Stimulated activated CD4-positive, alpha-beta T cell treated with anti-CD3 and anti-CD28 coated beads, Interleukin-4, amount 100 ng/mL, for 4 hours (primary cell): ENCODE measurements around the gene HIVEP3.
"Not testable (repeated sequence)": the region's sequence is repeated elsewhere in the genome, so short reads cannot be mapped to it uniquely, and the experiment has no call there.

Experiments
- DNase-seq, 2 experiments: peaks; one replicate each; pipeline ENCODE4 v3.0.0-alpha.2; 2020

Gene HIVEP3

DNA sequence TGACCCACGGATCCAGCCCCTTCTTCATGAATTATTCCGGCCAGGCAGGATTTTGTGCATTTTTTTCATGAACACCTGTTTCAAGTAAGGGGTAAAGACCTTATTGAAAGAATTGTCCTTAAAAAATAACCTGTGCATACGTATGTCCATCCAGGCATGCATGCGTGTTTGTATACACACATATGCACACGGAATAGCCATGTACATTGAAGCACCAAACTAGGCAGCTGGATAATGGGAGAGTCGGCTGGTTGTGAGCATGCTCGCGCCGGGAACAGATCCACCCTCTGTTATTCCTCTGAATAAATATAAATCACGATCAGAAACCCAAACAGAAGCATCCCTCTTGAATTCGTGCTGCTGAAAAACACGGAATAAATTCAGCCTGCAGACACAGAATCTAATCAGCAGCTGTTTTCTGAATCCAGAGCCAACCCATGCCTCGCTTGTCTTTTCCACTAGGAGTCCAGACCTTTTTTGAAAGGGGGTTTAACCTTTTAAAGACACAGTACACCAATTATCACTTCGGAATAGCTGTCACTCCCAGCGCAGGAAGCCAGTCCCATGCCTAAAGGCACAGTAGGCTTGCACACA, at the start of gene HIVEP3:
TSS of gene HIVEP3 (minus strand) at position 473 of the 594 bp plus-strand sequence.
- no peak for DNase-seq

DNA sequence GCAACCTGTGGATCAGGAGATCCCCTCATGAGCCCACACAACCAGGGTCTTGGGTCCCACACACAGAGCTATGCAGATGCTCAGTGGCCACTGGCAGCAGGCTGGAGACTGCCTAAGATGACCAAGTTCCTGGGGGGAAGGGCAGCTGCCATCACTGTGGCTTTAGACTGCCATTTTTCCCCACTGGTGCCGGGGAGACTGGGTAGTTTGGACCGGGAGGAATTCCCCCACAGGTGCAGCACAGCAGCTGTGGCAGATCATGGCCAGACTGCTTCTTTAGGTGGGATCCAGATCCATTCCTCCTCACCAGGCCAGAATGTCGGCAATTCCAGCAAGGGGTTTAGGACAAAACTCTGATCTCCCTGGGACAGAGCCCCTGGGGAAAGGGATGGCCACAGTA, 45.7 kb upstream of the HIVEP3 start:
- no peak for DNase-seq

DNA sequence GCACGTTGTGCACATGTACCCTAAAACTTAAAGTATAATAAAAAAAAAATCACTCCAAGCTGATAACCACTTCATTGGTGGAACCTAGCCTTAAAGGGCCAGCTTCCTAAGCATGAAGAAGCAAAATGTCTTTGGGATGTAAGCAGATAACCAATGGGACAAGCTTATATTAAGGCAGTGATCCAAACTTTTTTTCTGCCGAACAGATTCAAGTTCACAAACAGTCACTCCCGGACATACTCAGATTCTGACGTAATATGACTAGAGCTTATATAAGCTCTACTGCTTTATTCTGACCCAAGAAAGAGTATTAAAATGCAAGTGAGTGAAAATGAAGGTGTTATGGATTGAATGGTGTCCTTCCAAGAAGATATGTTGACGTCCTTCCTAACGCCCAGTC, 44.9 kb upstream of the HIVEP3 start:
- no peak for DNase-seq

DNA sequence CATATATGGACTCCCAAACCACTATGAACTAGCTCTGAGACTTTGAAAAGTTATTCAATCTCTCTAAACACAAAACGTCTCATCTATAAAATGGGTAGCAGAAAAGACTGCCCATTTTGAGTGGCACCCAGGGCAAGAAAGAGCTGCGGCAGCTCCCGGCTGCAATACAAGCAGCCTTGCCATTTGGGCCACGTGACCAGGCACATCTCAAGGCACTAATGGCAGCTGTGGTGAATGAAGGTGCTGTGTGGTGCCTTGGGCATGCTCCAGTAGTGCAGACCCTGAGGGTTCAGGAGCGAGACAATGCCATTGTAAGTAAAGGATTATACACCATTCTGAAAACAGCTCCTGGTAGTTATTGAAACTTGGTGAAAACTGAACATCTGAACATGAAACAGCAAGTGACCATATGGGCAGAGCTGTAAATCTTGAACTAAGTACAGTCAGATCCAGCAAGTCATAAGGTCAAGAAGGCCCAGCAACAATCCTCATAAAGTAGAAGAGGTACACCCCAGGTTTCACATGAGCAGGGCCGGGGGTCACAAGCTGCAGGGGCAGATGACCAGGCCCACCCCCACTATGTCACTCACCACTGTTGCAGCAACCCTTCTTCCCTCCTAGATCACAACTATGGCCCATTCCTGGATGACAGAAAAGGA, 39.4 kb upstream of the HIVEP3 start:
- DNase-seq = no peak

DNA sequence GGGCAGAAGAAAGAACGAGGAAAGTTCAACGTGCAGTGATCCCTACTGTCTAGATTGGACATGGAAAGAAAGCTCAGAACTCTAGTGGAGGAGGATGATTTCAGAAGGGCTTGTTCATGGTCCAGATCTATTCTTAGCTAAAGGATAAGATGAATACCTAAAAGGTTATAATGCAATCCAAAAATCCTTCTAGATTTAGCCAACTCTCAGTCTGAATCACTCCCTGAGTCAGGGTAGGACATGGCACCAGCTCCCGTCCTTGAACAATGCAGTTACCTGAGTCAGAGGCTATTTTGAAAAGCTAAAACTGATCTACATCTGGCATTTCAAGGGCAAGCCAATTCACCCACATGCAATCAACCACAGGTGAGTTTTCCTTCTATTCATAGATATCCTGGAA, 38.8 kb upstream of the HIVEP3 start:
- no peak for DNase-seq

DNA sequence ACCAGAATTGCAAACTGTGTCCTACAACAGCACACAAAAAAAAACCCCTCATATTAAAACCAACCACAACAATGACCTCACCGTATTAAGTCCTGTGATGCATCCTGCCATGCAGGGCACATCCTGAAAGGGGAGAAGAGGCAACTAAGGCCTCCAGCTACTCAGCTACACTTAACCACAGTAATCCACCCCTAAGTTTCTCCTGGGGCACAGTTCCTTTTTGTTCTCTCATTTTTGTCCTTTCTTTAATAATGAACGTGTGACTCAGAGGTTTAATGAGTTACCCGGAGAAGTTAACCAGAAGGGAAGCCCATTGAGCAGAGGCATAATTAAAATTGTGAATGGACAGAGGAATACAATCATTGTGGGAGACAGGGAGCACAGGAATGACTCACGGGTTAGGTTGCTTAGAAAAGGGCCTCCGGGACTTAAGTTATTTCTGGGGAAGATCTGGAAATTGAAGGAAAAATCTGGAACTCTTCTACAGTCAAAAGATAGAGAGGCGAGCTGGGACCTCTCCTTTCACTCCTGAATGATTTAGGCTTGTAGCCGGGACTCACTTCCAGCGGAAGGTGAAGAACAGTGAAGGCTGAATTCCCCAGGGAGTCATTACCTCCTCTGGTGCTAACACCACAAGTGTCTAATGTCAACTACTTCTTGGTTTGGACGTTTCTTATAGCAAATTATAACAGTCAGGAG, 36.9 kb upstream of the HIVEP3 start:
- no peak for DNase-seq

DNA sequence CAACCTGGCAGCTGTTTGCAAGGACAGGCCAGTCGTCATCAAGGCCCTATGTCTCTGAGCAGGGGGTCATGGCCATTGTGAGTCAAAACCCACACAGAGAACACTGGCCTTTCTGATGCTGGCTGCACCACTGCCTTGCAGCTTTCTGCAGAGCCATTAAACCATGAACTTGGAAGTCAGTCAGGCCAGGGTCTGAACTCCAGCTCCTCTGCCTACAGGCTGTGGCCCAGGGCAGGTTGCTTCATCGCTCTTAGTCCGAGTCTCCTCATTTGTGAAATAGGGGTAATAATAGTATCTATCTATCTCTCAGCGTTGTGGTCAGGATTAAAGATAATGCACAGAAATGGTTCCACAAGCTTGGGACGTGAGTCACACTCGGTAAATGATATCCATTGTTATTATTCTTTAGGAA, 35.8 kb upstream of the HIVEP3 start:
- no peak for DNase-seq

DNA sequence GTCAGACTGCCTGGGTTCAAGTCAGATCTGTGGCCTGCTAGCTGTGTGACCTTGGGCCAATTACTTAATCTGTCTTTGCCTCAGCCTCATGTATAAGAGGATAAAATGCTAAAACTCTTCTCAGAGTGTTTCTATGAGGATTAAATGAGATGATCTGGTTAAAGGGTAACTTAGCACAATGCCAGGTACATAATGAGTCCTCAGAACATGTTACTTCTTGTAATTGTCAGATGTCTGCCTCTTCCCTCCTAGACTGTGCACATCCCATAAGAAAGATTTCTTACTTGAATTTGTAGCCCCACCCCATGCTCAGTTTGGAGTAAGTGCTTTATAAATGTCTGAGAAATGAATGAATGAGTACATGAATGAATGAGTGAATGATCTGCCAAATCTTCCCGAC, 34.6 kb upstream of the HIVEP3 start:
- DNase-seq = no peak

DNA sequence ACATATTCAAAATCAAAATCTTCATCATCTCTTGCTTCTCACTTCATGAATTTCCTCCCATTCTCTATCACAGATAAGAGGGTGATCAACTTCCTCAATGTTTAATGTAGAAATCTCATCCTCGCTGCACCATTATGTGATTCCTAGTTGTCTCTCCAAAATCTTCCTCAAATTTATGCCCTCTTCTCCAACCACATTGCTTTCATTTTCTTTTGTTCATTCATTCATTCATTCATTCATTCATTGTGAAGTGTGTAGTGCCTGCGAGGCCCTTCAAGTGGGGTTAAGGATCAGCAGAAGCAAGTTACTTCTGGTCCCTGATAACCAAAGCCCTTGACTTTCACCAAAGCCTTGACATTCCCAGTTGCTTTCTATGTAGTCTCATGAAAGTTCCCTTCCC, 33.5 kb upstream of the HIVEP3 start:
- no peak for DNase-seq

DNA sequence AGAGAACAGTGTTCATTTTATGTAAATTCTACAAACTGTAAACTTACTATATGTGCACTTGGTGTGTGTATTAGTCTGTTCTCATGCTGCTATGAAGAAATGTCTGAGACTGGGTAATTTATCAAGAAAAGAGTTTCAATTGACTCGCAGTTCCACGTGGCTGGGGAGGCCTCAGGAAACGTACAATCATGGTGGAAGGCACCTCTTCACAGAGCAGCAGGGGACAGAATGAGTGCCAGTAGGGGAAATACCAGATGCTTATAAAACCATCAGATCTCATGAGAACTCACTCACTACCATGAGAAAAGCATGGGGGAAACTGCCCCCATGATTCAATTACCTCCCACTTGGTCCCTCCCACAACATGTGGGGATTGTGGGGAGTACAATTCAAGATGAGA, 32.8 kb upstream of the HIVEP3 start:
- DNase-seq = not testable (repeated sequence)

DNA sequence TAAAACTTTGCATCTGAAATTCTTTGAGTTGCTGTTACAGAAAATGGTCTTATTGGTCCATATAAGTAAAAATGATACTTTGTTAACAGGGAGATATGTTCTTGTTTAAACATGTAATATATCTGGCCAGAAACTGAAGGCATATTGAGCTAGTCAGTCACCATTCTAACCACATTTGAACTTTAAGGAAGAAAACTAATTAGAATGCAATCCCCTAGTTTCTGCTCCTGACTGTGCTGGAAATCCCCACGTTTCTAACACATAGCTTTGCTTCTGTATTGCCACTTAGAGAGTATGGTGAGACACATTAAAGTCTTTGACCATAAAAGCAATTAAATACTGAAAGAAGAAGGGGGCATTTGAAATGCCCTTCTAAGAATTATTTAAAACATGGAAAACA, 32.1 kb upstream of the HIVEP3 start:
- DNase-seq = no peak

DNA sequence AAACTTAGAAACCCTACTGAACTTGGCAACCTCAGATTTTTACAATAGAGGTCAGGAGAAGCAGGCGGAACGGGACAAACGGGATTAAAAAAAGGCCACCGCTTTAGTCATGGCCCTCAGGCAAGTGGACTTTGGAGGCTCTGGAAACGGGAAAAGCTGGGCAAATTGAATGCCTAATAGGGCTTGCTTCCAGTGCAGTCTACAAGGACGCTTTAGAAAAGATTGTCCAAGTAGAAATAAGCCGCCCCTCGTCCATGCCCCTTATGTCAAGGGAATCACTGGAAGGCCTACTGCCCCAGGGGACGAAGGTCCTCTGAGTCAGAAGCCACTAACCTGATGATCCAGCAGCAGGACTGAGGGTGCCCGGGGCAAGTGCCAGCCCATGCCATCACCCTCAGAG, 27.2 kb upstream of the HIVEP3 start:
- not testable (repeated sequence) for DNase-seq

DNA sequence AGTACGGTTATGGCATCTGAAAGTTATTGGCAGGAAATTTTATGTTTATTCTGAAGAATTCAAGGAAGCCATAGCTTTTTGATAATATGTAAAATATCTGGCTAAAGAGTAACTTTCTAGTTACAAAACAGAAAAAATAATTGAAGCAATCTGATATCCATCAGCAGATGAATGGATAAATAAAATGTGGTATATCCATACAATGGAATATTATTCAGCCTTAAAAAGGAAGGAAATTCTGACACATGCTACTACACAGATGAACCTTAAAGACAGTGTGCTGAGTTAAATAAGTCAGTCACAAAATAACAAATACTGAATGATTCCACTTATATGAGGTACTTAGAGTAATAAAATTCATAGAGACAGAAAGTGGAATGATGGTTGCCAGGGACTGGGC, 25.0 kb upstream of the HIVEP3 start:
- no peak for DNase-seq

DNA sequence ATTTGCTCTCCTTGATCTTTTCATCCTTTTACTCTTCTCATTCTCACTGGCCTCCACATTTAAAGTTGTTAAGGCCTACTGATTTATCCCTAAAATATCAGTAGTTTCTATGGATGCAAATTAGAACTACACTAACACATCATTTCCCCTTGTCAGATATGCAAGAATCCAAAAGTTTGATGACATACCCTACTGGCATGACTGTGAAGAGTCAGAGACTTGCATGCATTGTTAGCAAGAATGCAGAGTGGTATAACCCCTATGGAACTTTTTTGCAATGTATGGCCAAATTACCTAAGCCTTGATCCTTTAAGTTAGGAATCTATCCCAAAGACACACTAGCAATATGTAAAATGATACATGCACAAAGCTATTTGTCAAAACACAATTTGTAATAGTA, 23.6 kb upstream of the HIVEP3 start:
- no peak for DNase-seq

DNA sequence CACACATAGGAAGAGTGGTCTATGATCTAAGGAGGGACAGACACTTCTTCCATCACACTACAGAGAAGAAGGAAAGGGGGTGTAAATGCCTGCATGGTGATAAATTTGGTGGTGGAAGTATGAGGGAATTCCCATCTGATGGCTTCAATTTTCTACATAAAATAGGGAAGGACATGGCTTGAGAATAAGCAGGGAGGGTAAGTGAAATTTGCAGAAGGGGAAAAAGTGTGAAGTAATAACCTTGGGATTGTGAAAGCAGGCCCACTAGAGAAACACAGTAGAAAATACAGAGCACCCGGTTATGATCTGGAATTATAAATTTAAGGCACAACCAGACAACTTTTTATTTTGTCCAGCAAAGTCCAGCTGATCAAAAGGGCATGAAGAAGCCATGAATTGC, 22.7 kb upstream of the HIVEP3 start:
- DNase-seq = no peak

DNA sequence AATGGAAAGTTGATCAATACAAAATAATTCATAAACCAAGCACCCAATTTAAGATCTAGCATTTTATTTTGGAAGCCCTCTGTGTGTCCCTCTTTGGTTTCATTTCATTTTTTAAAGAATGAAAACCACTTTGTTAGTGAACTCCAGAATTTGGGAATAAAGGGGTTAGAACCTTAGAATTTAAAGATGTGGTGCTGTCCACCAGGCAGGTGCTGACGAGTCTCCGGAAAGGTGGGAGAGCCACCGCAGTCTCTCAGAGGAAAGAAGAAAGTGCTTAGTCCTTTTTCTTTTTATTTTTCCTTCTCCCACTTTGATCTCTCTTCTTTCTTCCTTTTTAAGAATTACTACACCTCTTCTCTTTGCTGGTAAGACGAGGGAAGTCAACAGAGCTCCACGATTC, 20.5 kb upstream of the HIVEP3 start:
- DNase-seq = no peak

DNA sequence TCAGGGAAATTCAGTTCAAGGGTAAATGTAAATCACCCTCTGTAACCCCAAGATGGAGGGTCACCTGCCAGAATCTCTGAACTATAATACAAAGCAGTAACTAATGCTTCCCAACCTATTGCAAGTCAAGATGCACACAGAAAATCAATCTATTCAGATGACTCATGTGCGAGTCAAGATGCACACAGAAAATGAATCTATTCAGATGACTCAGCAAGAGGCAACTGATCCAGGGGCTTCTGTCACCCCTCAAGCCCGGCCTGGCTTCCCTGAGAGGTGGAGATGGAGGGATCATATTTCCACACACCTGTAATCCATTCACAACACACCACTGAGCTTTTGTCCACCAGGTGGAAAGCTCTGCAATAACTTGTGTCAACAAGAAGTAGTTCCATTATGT, 17.4 kb upstream of the HIVEP3 start:
- DNase-seq = no peak

DNA sequence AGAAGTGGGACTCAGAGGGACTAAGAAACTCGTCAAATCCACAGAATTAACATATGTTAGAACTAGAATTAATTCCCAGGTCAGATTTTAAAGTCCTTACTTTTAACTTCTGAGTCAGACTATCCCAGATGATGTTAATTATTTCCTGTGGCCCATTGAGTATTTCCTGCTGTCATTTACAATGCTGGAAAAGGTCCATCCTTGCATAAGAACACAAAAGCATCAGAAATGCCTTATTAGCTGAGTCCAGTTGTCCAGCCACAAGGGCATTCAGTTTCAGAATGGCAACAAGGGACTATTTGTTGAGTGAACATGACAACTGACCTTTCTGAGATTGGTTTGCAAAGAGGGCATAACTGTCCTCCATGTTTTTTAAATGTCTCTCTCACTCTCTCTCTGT, 16.5 kb upstream of the HIVEP3 start:
- DNase-seq = no peak

DNA sequence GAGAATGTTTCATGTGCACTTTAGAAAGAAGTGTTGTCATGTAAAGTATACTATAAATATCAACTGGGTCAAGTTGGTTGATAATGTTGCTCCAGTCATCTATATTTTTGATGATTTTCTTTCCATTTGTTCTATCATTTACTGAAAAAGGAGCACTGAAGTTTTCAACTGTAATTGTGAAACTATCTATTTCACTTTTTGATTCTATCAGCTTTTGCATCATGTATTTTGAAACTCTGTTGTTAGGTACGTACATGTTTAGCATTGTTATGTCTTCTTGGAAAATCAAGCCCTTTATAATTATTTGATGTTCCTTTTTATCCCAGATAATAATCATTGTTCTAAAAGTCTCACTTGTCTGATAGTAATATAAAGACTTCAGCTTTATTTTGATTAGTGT, 14.4 kb upstream of the HIVEP3 start:
- no peak for DNase-seq

DNA sequence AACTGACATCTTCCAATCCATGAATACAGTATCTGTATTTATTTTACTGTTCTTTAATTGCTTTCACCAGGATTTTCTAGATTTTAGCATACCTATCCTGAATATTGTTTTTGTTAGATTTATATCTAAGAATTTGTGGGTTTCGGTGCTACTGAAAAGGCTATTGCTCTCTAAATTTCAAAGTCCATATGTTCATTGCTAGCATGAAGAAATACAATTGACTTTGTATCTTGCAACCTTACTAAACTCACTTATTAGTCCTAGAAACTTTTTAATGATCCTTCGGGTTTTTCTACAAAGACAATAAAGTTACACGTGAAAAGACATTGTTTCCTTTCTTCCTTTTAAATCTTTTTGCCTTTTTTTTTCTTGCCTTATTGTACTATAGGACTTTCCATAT, 12.9 kb upstream of the HIVEP3 start:
- DNase-seq = no peak

DNA sequence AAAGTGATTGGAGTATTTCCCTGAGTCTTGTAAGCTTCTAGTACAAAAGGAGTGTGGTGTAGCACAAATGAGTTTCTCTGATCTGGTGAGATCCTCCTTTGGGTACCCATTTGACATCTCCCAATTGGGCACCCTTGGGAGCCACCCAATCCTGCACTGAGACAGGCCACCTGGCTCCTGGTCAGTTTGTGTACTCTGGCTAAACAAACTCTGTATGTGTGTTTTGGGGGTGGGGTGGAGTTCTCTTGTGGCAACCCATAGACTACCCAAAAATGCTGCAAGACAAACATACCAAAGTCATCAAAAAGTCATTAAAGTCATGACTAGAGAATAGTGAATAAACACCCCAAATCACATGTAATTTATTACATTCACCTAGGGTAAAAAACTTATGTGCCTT, 8.4 kb upstream of the HIVEP3 start:
- DNase-seq = no peak

DNA sequence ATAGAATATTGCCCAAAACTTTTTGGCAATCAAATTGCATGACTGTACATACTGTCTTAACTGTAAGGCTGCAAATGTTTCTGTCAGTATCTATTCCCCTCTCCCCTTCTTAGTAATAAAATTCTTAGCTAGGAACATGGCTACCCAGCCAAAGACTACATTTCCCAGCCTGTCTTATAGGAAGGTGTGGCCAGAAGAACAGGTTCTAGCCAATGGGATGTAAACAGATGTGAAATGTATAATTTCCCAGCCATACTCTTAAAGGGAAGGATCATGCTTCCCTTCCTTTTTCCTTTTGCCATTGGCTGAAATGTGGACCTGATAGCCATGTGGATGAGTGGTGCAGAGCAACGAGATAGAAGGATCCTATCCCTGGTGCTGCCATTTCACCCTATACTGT, 7.0 kb upstream of the HIVEP3 start:
- DNase-seq = no peak

DNA sequence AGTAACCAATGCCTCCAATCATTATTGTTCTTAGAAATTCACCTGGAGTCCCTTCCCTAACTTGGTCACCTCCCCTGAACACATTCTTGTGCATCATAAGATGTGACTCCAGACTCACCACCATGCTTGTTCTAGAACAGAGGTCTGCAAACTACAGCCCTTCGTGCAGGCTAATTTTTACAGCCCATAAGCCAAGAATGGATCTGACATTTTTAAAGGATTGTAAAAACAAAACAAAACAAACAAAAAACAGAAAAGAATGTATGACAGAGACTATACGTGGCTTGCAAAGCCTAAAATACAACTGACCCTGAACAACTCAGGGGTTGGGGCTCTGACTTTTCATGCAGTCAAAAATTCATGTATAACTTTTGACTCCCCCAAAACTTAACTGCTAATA, 6.2 kb upstream of the HIVEP3 start:
- no peak for DNase-seq

DNA sequence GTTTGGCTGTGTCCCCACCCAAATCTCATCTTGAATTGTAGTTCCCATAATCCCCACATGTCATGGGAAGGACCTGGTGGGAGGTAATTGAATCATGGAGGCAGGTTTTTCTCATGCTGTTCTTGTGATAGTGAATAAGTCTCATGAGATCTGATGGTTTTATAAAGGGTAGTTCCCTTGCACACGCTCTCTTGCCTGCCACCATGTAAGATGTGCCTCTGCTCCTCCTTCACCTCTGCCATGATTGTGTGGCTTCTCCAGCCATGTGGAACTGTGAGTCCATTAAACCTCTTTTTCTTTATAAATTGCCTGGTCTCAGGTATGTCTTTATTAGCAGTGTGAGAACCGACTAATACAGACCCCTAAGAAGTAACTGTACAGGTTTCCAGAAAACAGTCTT, 2.5 kb upstream of the HIVEP3 start:
- DNase-seq = not testable (repeated sequence)

DNA sequence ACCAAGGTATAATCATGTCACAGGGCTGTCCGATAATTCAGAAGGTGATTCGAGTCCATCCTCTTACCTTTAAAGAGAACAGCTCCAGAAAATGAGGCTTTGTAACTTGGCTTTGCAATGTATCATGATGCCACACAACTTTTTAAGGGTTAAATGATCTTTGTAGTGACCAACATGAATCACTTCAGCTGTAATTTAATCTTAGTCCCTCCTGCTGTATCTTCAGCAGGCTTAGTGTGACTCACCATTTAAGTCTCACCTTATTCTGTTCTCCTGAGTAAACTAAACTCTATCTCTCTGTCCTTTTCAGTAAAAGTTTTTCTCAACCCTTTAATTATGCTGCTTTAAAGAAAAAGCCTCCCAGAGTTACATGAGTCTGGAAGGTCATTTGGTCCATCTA, 1.9 kb upstream of the HIVEP3 start:
- DNase-seq = no peak
